ENCODE results near the gene ADCY2. TPM values are rescaled to one million over a fixed set of nuclear protein-coding genes. Genes with fewer than 3 reads are reported as not detected.

The ADCY2 gene
- total RNA-seq, 4 donors from 2014 or later = 0.19 to 2.7 (median 0.59) TPM; not detected in 1

DNA sequence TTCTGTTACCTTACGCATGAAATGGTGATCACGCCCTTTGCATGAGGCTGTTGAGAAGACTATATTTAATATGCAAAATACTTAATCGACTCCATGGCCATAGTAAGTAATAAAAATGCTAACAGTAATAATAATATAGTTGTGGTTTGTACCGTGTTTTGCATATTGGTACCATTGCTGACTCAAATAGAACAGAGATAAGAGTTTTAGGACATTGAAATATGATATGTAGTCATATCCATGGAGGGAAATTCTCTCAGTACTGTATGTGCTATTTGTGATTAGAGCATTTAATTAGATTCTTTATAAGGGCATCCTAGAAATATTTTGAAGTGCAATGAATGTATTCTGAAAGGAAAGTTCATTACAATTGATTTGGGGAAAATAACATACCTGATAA is 413.1 kb downstream of the ADCY2 start:
- intact Hi-C loops (cut with DNase I) = no loop called here
- no peak overlapping the region for H3K4me3 ChIP-seq
- DNase-seq = no peak
- no peak overlapping the region for H3K27ac ChIP-seq
- H3K9me3 ChIP-seq = no peaks in the 10 kb centered on the region
- TF ChIP-seq, protein P1, sequence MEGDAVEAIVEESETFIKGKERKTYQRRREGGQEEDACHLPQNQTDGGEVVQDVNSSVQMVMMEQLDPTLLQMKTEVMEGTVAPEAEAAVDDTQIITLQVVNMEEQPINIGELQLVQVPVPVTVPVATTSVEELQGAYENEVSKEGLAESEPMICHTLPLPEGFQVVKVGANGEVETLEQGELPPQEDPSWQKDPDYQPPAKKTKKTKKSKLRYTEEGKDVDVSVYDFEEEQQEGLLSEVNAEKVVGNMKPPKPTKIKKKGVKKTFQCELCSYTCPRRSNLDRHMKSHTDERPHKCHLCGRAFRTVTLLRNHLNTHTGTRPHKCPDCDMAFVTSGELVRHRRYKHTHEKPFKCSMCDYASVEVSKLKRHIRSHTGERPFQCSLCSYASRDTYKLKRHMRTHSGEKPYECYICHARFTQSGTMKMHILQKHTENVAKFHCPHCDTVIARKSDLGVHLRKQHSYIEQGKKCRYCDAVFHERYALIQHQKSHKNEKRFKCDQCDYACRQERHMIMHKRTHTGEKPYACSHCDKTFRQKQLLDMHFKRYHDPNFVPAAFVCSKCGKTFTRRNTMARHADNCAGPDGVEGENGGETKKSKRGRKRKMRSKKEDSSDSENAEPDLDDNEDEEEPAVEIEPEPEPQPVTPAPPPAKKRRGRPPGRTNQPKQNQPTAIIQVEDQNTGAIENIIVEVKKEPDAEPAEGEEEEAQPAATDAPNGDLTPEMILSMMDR (IDR thresholded peaks at IDR 0.05) = no peak
- no peak for TF ChIP-seq POLR2A (IDR thresholded peaks at IDR 0.05)
- H3K4me1 ChIP-seq = no peaks in the 10 kb centered on the region
- WGBS, 2 donors = 80 to 87% methylated on average over 4 of the region's 4 CpGs
- H3K36me3 ChIP-seq = no peaks in the 10 kb centered on the region
- H3K27me3 ChIP-seq = no peaks in the 10 kb centered on the region

DNA sequence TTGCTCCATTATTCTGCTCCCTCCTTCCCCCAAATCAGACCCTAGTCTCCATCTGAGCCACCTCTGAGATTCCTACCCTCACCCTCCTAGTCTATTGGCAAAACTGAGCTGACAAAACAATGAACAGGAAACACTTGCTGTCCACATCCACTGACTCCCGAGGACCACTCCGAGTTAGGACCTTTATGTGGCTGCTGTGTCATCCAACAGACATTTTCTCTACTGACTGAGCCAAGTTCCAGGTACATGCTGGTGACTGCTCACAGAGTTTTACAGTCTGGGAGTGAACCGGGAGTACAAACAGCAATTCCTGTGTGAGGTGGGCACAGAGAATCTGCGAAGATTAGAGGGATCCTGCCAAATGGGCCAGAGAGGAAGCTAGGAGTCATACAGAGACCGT is 415.8 kb downstream of the ADCY2 start:
- intact Hi-C loops (cut with DNase I) = no loop called here
- WGBS, 2 donors = 55 to 61% methylated on average over 5 of the region's 5 CpGs
- no peak overlapping the region for H3K4me3 ChIP-seq
- no peaks in the 10 kb centered on the region for H3K36me3 ChIP-seq
- H3K27ac ChIP-seq = no peak overlapping the region
- H3K9me3 ChIP-seq = no peaks in the 10 kb centered on the region
- peaks cover 0 to 7% (median 0%) of the 10 kb centered on the region in 3 donors for H3K4me1 ChIP-seq
- H3K27me3 ChIP-seq = peaks cover 0 to 17% (median 0%) of the 10 kb centered on the region in 4 donors
- TF ChIP-seq, protein P1 (IDR thresholded peaks at IDR 0.05) = no peak
- no peak for TF ChIP-seq POLR2A (IDR thresholded peaks at IDR 0.05)
- no peak for DNase-seq

DNA sequence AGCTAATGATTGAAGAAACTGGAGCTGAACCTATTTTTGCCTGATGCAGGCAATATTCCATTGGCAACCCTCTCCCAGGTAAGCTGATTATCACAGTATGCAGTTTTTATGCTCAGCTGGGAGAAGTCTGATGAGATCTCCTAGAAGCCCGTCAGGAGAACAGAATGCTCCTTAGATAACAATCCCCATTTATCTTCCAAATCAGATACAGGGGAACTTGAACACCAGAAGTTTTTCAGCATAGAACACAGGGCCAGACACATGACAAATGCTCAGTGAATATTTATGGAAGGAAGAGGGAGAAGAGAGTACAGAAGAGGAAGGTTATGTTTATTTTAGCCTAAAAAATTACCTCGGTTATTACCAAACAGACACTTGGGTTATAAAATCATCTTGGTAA is 417.1 kb downstream of the ADCY2 start:
- H3K4me1 ChIP-seq = peaks cover 0 to 7% (median 0%) of the 10 kb centered on the region in 3 donors
- H3K27me3 ChIP-seq = peaks cover 0 to 20% (median 0%) of the 10 kb centered on the region in 4 donors
- intact Hi-C loops (cut with DNase I) = no loop called here
- no peak overlapping the region for H3K4me3 ChIP-seq
- no peaks in the 10 kb centered on the region for H3K36me3 ChIP-seq
- no peak for TF ChIP-seq POLR2A (IDR thresholded peaks at IDR 0.05)
- TF ChIP-seq, protein P1 (IDR thresholded peaks at IDR 0.05) = no peak
- WGBS, 2 donors = 54 to 58% methylated on average over 2 of the region's 2 CpGs
- no peaks in the 10 kb centered on the region for H3K9me3 ChIP-seq
- no peak for DNase-seq
- H3K27ac ChIP-seq = no peak overlapping the region

DNA sequence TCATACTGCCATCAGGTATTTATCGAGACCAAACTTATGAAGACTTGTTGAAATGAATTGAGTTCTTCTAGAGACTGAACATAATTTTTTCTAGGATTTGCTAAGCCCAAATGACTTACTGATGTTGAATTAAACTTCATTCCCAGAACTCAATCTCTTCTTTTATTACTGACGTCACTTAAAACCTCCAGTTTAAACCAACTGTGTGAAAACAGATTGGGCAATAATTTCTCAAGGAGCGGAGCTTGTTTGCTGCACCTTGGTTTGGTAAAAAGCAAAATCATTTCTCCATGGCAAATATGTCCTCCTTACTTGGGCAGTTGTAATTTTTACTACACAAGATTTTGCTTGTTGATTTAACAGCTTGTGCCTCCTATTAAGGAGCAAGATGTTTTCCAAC is 417.6 kb downstream of the ADCY2 start:
- intact Hi-C loops (cut with DNase I) = no loop called here
- Histone ChIP-seq H3K27ac (no peak overlapping the region), H3K4me1 (peaks cover 0 to 7% (median 0%) of the 10 kb centered on the region in 3 donors), H3K4me3 (no peak overlapping the region), H3K36me3 (no peaks in the 10 kb centered on the region), H3K27me3 (peaks cover 0 to 20% (median 0%) of the 10 kb centered on the region in 4 donors), H3K9me3 (no peaks in the 10 kb centered on the region)
- 69 to 77% methylated on average over 3 of the region's 3 CpGs for WGBS, 2 donors
- no peak for TF ChIP-seq POLR2A (IDR thresholded peaks at IDR 0.05)
- TF ChIP-seq, protein P1 (IDR thresholded peaks at IDR 0.05) = no peak
- no peak for DNase-seq

DNA sequence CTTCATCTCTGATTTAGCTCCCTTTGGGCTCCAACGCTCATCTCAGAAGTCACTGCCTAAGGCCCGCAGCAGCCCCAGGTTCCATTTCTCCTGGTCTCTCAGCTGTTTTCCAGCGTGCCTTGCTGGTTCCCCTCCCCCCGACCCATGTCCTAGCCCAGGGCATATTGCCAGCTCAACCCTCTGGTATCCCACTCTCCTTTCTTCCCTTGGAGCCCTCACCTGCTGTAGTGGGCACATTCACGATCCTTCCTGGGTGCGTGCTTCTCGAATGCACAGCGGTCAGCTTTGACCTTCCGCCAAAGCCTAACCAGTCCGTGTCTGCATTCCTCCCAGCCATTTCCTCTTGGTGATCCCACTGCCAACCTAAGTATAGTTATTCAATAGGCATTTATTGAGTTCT is 418.9 kb downstream of the ADCY2 start:
- WGBS, 2 donors = 87 to 91% methylated on average over 7 to 10 of the region's 10 CpGs
- no peak overlapping the region for H3K4me3 ChIP-seq
- DNase-seq = no peak
- TF ChIP-seq, protein P1 (IDR thresholded peaks at IDR 0.05) = no peak
- no peaks in the 10 kb centered on the region for H3K9me3 ChIP-seq
- no peak overlapping the region for H3K27ac ChIP-seq
- H3K27me3 ChIP-seq = peaks cover 0 to 20% (median 0%) of the 10 kb centered on the region in 4 donors
- H3K4me1 ChIP-seq = peaks cover 0 to 7% (median 0%) of the 10 kb centered on the region in 3 donors
- no peaks in the 10 kb centered on the region for H3K36me3 ChIP-seq
- intact Hi-C loops (cut with DNase I) = no loop called here

All from esophagus squamous epithelium (tissue), 5 donors.